Measurements from ENCODE around the gene EBF3.

The EBF3 gene

GRCh38 chr10:129959544-129960480 is 4.3 kb downstream of the EBF3 start:
- no peak for DNase-seq

DNA sequence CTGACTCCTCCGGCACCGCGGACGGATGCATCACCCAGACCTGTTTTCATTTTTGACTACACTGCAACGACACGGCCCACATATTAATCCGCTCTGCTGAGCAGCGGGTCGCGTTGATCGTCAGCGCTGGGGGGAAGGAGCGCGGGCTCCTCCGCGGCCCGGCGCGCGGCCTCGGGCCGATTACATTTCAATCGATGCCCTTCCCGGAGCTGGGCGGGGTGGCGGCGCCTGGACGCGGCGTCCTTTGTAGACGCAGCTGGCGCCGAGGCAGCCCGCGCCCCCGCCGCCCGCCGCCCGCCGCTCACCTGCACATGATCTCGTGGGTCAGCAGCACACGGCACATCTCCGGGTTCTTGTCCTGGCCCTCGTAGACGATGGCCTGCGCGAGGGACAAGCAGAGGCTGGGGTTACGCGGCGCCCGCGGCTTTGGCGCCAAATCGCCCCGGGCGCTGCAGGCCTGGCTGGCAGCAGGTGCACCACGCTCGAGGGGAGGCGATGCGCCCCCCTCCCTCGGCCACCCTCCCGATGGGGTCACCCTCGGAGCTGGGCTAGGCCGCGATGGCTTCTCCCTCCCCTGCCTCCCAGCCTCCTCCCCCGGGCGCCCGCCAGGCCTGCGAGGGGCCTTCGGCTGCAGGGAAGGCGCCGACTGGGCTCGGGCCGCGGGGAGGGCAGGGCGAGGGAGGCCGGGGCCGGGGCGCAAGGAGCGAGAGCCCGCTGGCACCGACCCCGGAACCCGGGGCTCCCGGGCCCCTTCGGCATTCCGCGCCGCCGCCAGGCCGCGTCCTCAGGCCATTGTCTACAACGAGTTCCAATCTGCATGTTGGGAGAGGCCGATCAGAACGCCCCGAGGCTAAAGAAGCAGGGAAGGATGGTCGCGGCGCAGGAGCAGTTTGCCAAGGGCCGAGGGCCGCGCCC is 5.2 kb downstream of the EBF3 start:
- no peak for DNase-seq

DNA sequence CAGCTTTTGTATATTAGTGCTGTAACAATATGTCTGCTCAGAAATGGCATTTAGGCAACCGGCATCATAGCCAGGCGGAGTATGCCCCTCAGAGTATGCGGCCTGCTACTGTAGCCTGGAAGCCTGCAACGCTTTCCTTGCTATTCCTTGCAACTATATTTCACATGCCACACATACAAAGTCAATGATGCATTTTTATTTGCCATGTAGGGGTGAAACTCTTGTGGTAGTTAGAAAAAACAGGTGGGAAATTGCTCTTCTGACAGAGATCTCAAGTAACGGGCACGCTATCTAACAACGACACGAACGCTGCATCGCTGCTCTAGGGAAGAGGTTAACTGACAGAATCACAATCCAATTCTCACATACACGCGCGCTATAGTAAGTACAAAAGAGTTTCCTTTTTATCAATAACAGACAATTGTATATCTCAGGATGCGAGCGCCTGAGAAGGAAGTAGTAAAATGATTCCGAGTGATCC is 5.9 kb downstream of the EBF3 start:
- no peak for DNase-seq

- DNase-seq: no peak
Observed at GRCh38 chr10:129956876-129957673, 7.0 kb downstream of the EBF3 start.

DNA sequence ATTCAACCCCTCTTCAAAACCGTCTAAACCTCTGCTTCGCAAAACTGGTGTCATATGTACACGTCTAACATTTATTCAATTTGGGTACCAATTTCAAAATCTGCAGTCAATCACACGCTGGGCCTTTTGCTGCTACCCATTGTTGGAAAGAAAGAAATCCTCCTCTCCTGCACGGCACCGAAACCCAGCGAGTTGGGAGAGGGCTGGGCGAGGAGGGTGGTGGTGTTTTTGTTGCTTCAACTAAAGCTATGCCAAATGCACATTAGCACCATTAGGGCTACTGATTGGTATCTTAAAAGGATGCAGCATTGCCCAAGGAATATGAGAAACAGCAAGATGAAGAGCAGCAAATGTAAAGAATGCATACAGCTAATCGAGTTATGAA is 7.8 kb downstream of the EBF3 start:
- no peak for DNase-seq

DNA sequence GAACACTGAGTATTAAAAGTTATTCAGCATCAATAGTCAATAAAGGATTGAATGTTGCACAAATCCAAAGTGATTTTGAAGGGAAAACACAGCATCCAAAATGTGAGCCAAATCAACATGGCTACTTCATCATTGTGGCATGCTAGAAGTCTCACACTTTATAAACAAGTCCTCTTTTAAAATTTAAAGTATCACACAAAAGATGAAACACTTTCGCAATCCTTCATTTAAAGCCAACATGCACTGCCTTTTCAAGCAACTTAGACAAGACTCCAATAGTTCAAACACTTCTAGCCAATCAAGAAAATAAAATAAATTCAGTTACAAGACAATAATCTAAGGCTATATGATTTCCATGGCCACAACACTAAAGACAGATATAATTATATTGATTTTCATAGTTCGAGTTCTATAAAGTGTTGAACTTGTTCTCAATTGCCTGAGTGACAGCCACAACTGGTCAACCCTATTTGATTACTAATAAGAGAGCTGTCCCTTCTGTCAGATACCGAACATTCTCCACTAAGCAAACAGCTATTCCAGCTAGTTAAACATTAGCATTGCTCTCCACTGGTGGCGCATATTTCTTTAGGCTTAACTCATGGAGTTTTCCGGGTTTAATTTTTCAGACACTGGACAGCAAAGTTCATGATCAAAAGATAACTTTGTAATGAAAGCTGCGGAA is 8.3 kb downstream of the EBF3 start:
- DNase-seq: no peak

DNA sequence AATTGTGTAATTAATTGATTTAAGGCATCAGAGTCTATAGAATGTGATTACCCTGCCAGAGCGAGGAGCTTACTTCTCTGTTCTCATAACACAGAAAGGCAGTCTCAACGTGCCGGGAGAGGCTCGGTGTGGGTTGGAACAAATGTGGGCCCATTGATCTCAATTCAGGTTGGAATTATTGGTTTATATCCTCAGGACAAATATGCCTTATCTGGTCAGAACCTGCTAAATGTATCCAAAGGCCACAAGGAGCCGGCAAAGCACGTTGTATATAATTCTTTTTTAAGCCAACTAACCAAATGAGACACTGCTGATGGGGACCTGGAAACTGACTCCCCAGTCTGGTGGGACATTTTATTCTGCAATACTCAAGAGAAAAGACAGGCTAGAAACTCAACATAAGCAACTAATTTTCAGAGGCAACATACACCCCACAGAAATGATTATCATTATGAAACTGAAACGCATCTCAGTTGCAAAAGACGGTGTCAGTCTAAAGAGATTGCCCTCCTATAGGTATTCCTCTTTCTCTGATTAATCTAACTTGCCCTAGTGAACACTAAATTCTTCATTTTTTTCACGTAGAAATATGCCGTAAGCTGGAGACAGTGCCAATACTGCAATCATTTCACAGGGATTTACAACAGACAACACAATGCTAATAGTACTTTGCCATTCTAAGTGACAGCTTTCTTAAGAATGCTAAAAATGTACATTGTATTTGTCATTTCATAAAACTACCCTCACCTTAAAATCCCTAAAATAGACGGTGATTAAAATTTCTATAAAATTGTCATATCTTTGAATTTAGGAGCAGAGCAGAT is 9.4 kb downstream of the EBF3 start:
- DNase-seq: no peak

GRCh38 chr10:129953119-129954051 is 10.7 kb downstream of the EBF3 start:
- no peak for DNase-seq

DNA sequence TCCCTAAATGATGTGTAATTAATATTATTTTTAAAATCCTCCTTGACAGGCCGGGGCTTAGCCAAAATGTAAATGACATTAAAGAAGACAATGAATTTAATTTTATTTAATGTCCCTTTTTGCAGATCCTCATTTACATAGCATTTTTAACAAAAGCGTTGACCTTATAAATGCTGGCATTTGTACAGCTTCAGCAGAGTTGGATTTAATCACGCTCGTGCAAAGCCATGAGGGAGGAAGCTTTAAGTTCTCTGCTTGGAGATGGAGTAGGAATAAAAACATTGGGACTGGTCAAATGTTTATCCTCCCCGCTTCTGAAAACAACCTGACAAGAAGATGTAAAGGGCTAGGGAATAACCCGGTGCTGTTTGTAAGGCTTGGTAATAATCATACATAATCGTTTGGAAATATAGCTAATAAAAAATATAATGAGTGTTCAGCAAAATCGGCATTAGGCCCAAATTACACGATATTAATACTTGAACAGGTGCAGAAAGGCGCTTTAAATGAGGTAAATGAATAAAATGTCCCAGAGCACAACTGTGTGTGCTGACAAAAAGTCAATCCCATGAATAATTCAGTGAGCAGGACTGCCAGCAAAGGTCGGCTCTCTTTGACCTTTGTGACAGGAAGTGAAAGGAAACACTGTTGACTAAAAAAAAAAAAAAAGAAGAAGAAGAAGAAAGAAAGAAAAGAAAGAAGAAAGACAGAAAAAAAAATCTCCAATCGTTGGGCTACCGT is 11.5 kb downstream of the EBF3 start:
- no peak for DNase-seq

GRCh38 chr10:129951970-129952265 is 12.2 kb downstream of the EBF3 start:
- no peak for DNase-seq

GRCh38 chr10:129951101-129951969 is 12.7 kb downstream of the EBF3 start:
- no peak for DNase-seq

- no peak for DNase-seq
Observed at GRCh38 chr10:129950676-129951075, 13.4 kb downstream of the EBF3 start.

GRCh38 chr10:129949891-129950291 is 14.2 kb downstream of the EBF3 start:
- no peak for DNase-seq

DNA sequence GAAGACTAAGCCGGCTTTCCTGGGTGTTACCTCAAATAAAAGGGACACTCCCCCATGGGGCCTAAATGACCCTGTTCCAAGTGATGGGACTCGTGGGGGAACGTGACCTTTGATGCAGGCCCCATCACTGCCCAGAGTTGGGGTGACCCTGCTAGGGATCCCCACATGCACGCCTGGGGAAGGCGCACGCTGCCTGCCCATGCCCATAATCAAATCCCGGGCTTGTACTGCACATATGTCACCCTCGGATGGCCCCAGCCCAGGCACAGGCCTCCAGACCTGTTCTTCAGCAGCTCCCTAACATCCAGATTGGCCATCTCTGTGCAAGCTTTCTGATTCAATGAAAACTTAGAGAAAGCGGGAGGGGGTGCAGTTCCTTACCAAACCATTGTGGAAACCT is 14.7 kb downstream of the EBF3 start:
- DNase-seq: no peak

GRCh38 chr10:129946859-129947258 is 17.2 kb downstream of the EBF3 start:
- DNase-seq: no peak

DNA sequence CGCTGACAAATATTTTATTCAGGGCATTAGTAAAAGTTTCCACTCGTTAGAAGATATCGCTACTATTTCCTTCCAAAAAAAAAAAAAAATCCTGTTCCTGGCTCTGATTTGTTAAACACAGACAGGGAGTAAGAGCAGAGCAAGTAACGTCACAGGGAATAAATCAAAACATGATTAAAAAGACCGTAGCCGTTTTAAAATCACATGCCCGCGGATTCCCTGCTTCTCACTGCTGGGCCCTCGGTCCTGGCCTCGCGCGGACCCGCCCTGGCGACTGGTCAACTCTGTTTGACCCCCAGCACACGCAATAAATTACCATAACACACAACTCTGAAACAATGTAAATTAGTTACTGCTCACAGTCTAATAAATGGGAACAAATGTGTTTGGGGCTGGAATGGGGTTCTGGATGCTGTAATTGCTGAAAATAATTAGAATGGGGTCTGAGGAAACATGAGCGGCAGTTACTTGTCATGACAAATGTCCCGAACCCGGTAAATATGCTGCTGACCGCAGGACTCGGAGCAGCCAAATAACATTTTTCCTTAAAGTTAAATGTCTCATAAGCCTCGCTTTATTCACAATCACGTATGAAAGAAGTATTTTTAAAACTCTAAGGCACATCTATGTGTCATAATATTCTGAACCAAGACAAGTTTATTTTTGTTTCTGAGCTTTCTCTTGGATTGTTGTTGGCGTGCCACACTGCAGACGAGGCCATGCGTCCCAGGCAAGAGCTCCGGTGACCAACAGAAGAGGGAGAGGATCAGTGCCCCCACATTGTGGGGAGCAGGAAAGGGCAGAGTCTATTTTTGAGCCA is 17.9 kb downstream of the EBF3 start:
- DNase-seq: no peak
